ENCODE measurements around the gene PAOX. TPM values are rescaled to one million over a fixed set of nuclear protein-coding genes. Genes with fewer than 3 reads are reported as not detected.

The PAOX gene
- total RNA-seq, 4 donors from 2014 or later = 3.5 to 11.0 (median 9.9) TPM

GRCh38 chr10:133438711-133439273, 59.7 kb downstream of the PAOX start:
- Histone ChIP-seq H3K27me3 (no peaks in the 10 kb centered on the region), H3K4me1 (no peaks in the 10 kb centered on the region), H3K9me3 (no peaks in the 10 kb centered on the region), H3K27ac (no peak overlapping the region), H3K4me3 (replicated peaks in 1 of 3) (no peak overlapping the region), H3K36me3 (no peaks in the 10 kb centered on the region)
- no peak for DNase-seq
- 80% methylated on average over 11 of the region's 11 CpGs for WGBS, 2 donors
- intact Hi-C loops (cut with DNase I) = no loop called here
- TF ChIP-seq CTCF (IDR thresholded peaks at IDR 0.05) (no peak), POLR2A (IDR thresholded peaks at IDR 0.05) (no peak)

GRCh38 chr10:133439517-133440461, 60.7 kb downstream of the PAOX start:
- intact Hi-C loops (cut with DNase I) = no loop called here
- H3K4me1 ChIP-seq = no peaks in the 10 kb centered on the region
- no peak overlapping the region for H3K4me3 ChIP-seq (replicated peaks in 1 of 3)
- H3K27ac ChIP-seq = no peak overlapping the region
- TF ChIP-seq POLR2A (IDR thresholded peaks at IDR 0.05) (no peak), CTCF (IDR thresholded peaks at IDR 0.05) (no peak)
- H3K9me3 ChIP-seq = no peaks in the 10 kb centered on the region
- H3K36me3 ChIP-seq = no peaks in the 10 kb centered on the region
- H3K27me3 ChIP-seq = no peaks in the 10 kb centered on the region
- DNase-seq = no peak
- WGBS, 2 donors = 91 to 93% methylated on average over 16 to 21 of the region's 25 CpGs

GRCh38 chr10:133440633-133441285, 61.7 kb downstream of the PAOX start:
- Histone ChIP-seq H3K9me3 (no peaks in the 10 kb centered on the region), H3K27ac (no peak overlapping the region), H3K4me3 (replicated peaks in 1 of 3) (no peak overlapping the region), H3K4me1 (no peaks in the 10 kb centered on the region), H3K36me3 (no peaks in the 10 kb centered on the region), H3K27me3 (no peaks in the 10 kb centered on the region)
- intact Hi-C loops (cut with DNase I) = no loop called here
- no peak for TF ChIP-seq CTCF (IDR thresholded peaks at IDR 0.05)
- TF ChIP-seq POLR2A (IDR thresholded peaks at IDR 0.05) = no peak
- 89 to 95% methylated on average over 14 to 15 of the region's 18 CpGs for WGBS, 2 donors
- no peak for DNase-seq

Small RNA genes within 50 kb of the gene (microRNA-seq; reads per million reads assigned to microRNA genes)
- gene MIR3944 = 1.1 reads per million

Small RNA genes within 50 kb of the gene (small RNA-seq; reads per million reads assigned to genes)
- gene AL360181.4 (not detected), gene BANF1P2 (not detected), gene MIR3944 (not detected)

Other genes with a start within 250 kb of the PAOX start
- 1 to 10 TPM; 2.1 to 9.3 (median 3.5) TPM for gene KNDC1, start 219.0 kb upstream of the PAOX start, total RNA-seq
- not detected for gene UTF1, start 149.0 kb upstream of the PAOX start, total RNA-seq
- 1 to 10 TPM in 1 of 4 donors, under 1 TPM in 2, not detected in 1; 0.40 to 1.3 (median 0.63) TPM for gene VENTX, start 141.4 kb upstream of the PAOX start, total RNA-seq
- 1 to 10 TPM; 1.6 to 9.8 (median 2.6) TPM for gene ADAM8, start 102.4 kb upstream of the PAOX start, total RNA-seq
- 10 to 100 TPM; 56.5 to 73.3 (median 62.9) TPM for gene TUBGCP2, start 70.4 kb upstream of the PAOX start, total RNA-seq
- 10 to 100 TPM; 22.0 to 53.6 (median 26.2) TPM for gene ZNF511, start 70.3 kb upstream of the PAOX start, total RNA-seq
- gene CALY, start 42.4 kb upstream of the PAOX start, total RNA-seq = 1 to 10 TPM in 1 of 4 donors, under 1 TPM in 1, not detected in 2; 0.13 to 1.5 TPM
- gene PRAP1, start 31.9 kb upstream of the PAOX start, total RNA-seq = not detected
- gene FUOM, start 21.2 kb upstream of the PAOX start, total RNA-seq = 10 to 100 TPM in 3 of 4 donors, 1 to 10 TPM in 1; 7.4 to 25.9 (median 18.9) TPM
- gene ECHS1, start 5.9 kb upstream of the PAOX start, total RNA-seq = 100 to 1,000 TPM in 2 of 4 donors, 10 to 100 TPM in 2; 73.9 to 135 (median 99.5) TPM
- 10 to 100 TPM; 23.8 to 40.8 (median 35.0) TPM for gene MTG1, start 14.9 kb downstream of the PAOX start, total RNA-seq
- under 1 TPM in 1 of 4 donors, not detected in 3; 0.15 TPM for gene SPRN, start 45.4 kb downstream of the PAOX start, total RNA-seq
- gene SCART1, start 74.7 kb downstream of the PAOX start, total RNA-seq = 10 to 100 TPM in 1 of 4 donors, 1 to 10 TPM in 3; 2.6 to 12.6 (median 3.4) TPM
- gene CYP2E1, start 148.1 kb downstream of the PAOX start, total RNA-seq = 1 to 10 TPM in 2 of 4 donors, under 1 TPM in 2; 0.20 to 2.6 (median 1.4) TPM
- 1 to 10 TPM in 2 of 4 donors, not detected in 2; 1.0 to 6.4 TPM for gene SYCE1, start 186.3 kb downstream of the PAOX start, total RNA-seq
- gene FRG2B, start 247.5 kb downstream of the PAOX start, total RNA-seq = not detected

All from thyroid gland (tissue), 4 donors.